OCI-LY1 (cell line): ENCODE results near the gene SC5D.

Source experiments
- H2AFZ ChIP-seq: fragments of 200-600 bp; sonication (generic), shearing (Covaris generic); 2 replicates; pipeline ENCODE4 v1.6.0; 2014; ENCODE audit warnings: antibody characterized with exemption, mild to moderate bottlenecking, low read length
- H3F3A ChIP-seq: fragments of 200-600 bp; sonication (generic), shearing (Covaris generic); 2 replicates; pipeline ENCODE4 v1.6.0; 2014; ENCODE audit warnings: mild to moderate bottlenecking, antibody characterized with exemption, low read length, moderate library complexity; ENCODE audit not compliant: insufficient read depth
- H3K27ac ChIP-seq: fragments of 200-600 bp; sonication (generic); 2 replicates; pipeline ENCODE4 v1.5.1; 2014; ENCODE audit warnings: low read length, mixed run types, mild to moderate bottlenecking, low read depth; ENCODE audit not compliant: poor library complexity, severe bottlenecking
- H3K27me3 ChIP-seq: fragments of 200-600 bp; sonication (generic); 2 replicates; pipeline ENCODE4 v1.6.0; 2014; ENCODE audit warnings: antibody characterized with exemption, mild to moderate bottlenecking, low read length, moderate library complexity; ENCODE audit not compliant: insufficient read depth
- H3K36me3 ChIP-seq: fragments of 200-600 bp; sonication (generic); 2 replicates; pipeline ENCODE4 v1.6.1; 2014; ENCODE audit warnings: mild to moderate bottlenecking, antibody characterized with exemption, low read length, moderate library complexity, mixed read lengths; ENCODE audit not compliant: insufficient read depth
- H3K4me1 ChIP-seq: fragments of 200-600 bp; sonication (generic); 2 replicates; pipeline ENCODE4 v1.5.1; 2014; ENCODE audit warnings: mild to moderate bottlenecking, low read length, moderate library complexity; ENCODE audit not compliant: insufficient read depth, severe bottlenecking
- H3K4me2 ChIP-seq: fragments of 200-600 bp; sonication (generic), shearing (Covaris generic); 2 replicates; pipeline ENCODE4 v1.6.1; 2014; ENCODE audit warnings: low read length
- H3K4me3 ChIP-seq: fragments of 200-600 bp; sonication (generic); 2 replicates; pipeline ENCODE4 v1.5.1; 2014; ENCODE audit warnings: low read length, low read depth, mild to moderate bottlenecking, mixed read lengths; ENCODE audit not compliant: poor library complexity, severe bottlenecking
- H3K79me2 ChIP-seq: fragments of 200-600 bp; shearing (Covaris generic); 2 replicates; pipeline ENCODE4 v1.6.1; 2016; ENCODE audit warnings: mixed run types, low read length, mixed read lengths; ENCODE audit not compliant: insufficient read depth
- H3K9ac ChIP-seq: fragments of 200-600 bp; sonication (generic), shearing (Covaris generic); 2 replicates; pipeline ENCODE4 v1.6.1; 2014; ENCODE audit warnings: mild to moderate bottlenecking, low read length, mixed read lengths
- H3K9me2 ChIP-seq: fragments of 200-600 bp; sonication (generic), shearing (Covaris generic); 2 replicates; pipeline ENCODE4 v1.6.1; 2014; ENCODE audit warnings: low read depth, mild to moderate bottlenecking, low read length, mixed read lengths
- H3K9me3 ChIP-seq: fragments of 200-600 bp; shearing (Covaris generic); 2 replicates; pipeline ENCODE4 v1.6.1; 2014; ENCODE audit warnings: low read length, mixed read lengths
- H4K20me1 ChIP-seq: fragments of 200-600 bp; sonication (generic), shearing (Covaris generic); 2 replicates; pipeline ENCODE4 v1.6.0; 2016; ENCODE audit warnings: mild to moderate bottlenecking, low read length; ENCODE audit not compliant: insufficient read depth
- EZH2 ChIP-seq: fragments of 200-600 bp; sonication (generic), shearing (Covaris generic); IDR thresholded peaks from 2 replicates; pipeline ENCODE4 v1.8.0; 2017; ENCODE audit warnings: borderline replicate concordance, mixed run types, mild to moderate bottlenecking, antibody characterized with exemption, low read length, moderate library complexity, mixed read lengths
- TF ChIP-seq, protein P1 (sequence below): fragments of 200-600 bp; sonication (generic), shearing (Covaris generic); IDR thresholded peaks from 2 replicates; pipeline ENCODE4 v1.5.1; 2017; ENCODE audit warnings: mild to moderate bottlenecking, antibody characterized with exemption, low read length, moderate library complexity, mixed read lengths

The SC5D gene

GRCh38 chr11:121299417-121299816 is 6.8 kb downstream of the SC5D start:
- Histone ChIP-seq H3K4me3 (no peak overlapping the region), H3K36me3 (peaks cover 44% of the 10 kb centered on the region), H4K20me1 (no peaks in the 10 kb centered on the region), H3K9me2 (no peaks in the 10 kb centered on the region), H3K4me2 (no peak overlapping the region), H3K9ac (no peak overlapping the region), H3K27me3 (no peaks in the 10 kb centered on the region), H2AFZ (no peak overlapping the region), H3F3A (no peaks in the 10 kb centered on the region), H3K4me1 (peaks cover 15% of the 10 kb centered on the region), H3K79me2 (peaks cover 65% of the 10 kb centered on the region), H3K9me3 (no peaks in the 10 kb centered on the region), H3K27ac (no peak overlapping the region)
- TF ChIP-seq EZH2, result no peak
- TF ChIP-seq, protein P1, sequence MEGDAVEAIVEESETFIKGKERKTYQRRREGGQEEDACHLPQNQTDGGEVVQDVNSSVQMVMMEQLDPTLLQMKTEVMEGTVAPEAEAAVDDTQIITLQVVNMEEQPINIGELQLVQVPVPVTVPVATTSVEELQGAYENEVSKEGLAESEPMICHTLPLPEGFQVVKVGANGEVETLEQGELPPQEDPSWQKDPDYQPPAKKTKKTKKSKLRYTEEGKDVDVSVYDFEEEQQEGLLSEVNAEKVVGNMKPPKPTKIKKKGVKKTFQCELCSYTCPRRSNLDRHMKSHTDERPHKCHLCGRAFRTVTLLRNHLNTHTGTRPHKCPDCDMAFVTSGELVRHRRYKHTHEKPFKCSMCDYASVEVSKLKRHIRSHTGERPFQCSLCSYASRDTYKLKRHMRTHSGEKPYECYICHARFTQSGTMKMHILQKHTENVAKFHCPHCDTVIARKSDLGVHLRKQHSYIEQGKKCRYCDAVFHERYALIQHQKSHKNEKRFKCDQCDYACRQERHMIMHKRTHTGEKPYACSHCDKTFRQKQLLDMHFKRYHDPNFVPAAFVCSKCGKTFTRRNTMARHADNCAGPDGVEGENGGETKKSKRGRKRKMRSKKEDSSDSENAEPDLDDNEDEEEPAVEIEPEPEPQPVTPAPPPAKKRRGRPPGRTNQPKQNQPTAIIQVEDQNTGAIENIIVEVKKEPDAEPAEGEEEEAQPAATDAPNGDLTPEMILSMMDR, result no peak

DNA sequence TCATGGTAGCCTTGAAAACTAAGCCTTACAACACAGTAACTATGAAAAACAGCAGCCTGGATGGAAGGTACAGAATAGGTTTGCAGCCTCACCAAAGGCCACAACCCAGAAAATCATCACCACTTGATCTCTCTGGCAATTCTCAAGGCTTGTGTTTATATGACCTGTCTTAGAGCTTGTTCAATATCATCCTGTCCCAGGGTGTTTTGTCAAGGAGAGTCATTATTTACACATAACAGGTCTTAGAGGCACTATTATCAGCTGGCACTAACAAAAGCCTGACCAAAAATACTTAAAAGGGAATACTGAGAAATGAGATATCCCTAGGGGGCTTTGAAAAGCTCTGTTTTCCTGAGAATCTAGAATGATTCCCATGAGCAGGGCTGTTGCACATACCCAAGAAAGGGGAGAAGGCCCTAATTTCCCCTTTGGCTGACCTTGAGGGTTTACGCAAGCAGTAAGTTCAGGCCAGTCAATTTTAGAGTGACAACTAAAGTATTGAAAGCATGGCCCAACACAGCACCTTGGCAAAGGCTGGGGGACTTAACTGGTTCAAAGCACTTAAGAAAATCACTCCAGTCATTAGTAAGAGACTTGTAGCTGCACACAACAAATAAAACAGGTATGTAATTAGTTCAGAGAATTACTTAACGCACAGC is 7.9 kb downstream of the SC5D start:
- H3K9me3 ChIP-seq, result no peaks in the 10 kb centered on the region
- no peak overlapping the region for H3K9ac ChIP-seq
- no peaks in the 10 kb centered on the region for H3K27me3 ChIP-seq
- peaks cover 5% of the 10 kb centered on the region for H3K4me1 ChIP-seq
- TF ChIP-seq EZH2, result no peak
- TF ChIP-seq, protein P1, result no peak
- H3K79me2 ChIP-seq, result peaks cover 55% of the 10 kb centered on the region
- H2AFZ ChIP-seq, result no peak overlapping the region
- peaks cover 53% of the 10 kb centered on the region for H3K36me3 ChIP-seq
- no peak overlapping the region for H3K4me2 ChIP-seq
- no peak overlapping the region for H3K27ac ChIP-seq
- H3K9me2 ChIP-seq, result no peaks in the 10 kb centered on the region
- H3K4me3 ChIP-seq, result no peak overlapping the region
- no peaks in the 10 kb centered on the region for H3F3A ChIP-seq
- no peaks in the 10 kb centered on the region for H4K20me1 ChIP-seq

DNA sequence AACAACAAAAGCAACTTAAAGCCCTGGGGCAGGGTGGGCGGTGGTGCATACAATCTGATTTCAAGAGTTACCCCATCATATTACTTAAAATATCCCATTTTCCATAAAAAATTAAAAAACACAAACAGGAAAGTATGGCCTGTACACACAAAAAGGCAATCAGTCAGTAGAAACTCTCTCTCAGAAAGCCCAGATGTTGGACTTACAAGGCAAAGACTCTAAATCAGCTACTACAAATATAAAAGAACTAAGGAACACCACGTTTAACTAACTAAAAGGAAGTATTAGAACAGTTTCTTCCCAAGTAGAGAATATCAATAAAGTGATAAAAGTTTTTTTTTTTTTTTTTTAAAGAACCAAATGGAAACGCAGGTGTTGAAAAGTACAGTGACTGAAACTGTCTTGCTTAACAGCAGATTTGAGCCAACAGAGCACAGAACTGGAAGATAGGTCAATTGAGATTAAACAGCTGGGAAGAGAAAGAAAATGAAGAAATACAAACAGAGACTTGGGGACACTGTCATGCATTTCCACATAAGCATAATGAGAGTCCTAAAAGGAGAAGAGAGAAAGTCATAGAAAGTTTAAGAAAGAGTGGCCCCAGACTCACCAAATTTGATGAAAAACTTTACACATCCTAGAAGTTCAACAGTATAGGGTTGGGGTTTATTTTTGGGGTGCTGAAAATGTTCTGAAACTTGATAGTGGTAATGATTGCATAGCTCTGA is 8.6 kb downstream of the SC5D start:
- no peaks in the 10 kb centered on the region for H3K27me3 ChIP-seq
- H2AFZ ChIP-seq, result no peak overlapping the region
- no peaks in the 10 kb centered on the region for H3K9me2 ChIP-seq
- H3K4me1 ChIP-seq, result peaks cover 5% of the 10 kb centered on the region
- H3K9me3 ChIP-seq, result no peaks in the 10 kb centered on the region
- H3K4me3 ChIP-seq, result no peak overlapping the region
- H3K27ac ChIP-seq, result no peak overlapping the region
- peaks cover 54% of the 10 kb centered on the region for H3K36me3 ChIP-seq
- H3K9ac ChIP-seq, result no peak overlapping the region
- H4K20me1 ChIP-seq, result no peaks in the 10 kb centered on the region
- TF ChIP-seq EZH2, result no peak
- TF ChIP-seq, protein P1, result no peak
- H3F3A ChIP-seq, result no peaks in the 10 kb centered on the region
- H3K79me2 ChIP-seq, result peaks cover 48% of the 10 kb centered on the region
- no peak overlapping the region for H3K4me2 ChIP-seq
